Fibroblast of pulmonary artery (primary cell): ENCODE results near the gene POLR1E.
"Not testable (repeated sequence)": the region's sequence is repeated elsewhere in the genome, so short reads cannot be mapped to it uniquely, and the experiment has no call there.

ENCODE experiments used
- DNase-seq: peaks from one replicate; pipeline ENCODE4 v3.0.0-alpha.2; 2010; ENCODE audit warnings: low read depth
- H3K4me3 ChIP-seq: replicated peaks from 2 replicates; pipeline ENCODE4 v1.5.1; 2011; ENCODE audit warnings: low read depth, mild to moderate bottlenecking, control low read depth, low read length, moderate library complexity
- TF ChIP-seq, protein P1 (sequence below): IDR thresholded peaks from 2 replicates; pipeline ENCODE4 v1.5.1; 2011; ENCODE audit warnings: mild to moderate bottlenecking, control low read depth, low read length, inconsistent platforms; ENCODE audit errors: missing control alignments

POLR1E gene

DNA sequence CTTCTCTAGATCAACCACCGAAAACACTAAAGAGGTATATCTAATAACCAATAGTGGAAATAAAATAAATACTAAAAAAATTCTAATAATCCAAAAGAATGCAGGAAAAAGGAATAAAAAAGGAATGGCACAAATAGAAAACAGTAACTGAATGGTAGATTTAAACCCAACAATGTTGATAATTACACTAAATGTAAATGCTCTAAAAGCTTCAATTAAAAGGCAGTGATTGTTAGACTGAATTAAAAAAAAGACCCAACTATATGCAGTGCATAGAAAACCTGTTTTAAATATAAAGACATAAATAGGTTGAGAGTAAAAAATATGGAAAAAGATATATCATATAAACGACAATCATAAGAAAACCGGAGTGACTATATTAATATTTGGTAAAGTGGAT, 11.3 kb upstream of the POLR1E start:
- no peak for DNase-seq
- H3K4me3 ChIP-seq: no peak overlapping the region
- TF ChIP-seq, protein P1, sequence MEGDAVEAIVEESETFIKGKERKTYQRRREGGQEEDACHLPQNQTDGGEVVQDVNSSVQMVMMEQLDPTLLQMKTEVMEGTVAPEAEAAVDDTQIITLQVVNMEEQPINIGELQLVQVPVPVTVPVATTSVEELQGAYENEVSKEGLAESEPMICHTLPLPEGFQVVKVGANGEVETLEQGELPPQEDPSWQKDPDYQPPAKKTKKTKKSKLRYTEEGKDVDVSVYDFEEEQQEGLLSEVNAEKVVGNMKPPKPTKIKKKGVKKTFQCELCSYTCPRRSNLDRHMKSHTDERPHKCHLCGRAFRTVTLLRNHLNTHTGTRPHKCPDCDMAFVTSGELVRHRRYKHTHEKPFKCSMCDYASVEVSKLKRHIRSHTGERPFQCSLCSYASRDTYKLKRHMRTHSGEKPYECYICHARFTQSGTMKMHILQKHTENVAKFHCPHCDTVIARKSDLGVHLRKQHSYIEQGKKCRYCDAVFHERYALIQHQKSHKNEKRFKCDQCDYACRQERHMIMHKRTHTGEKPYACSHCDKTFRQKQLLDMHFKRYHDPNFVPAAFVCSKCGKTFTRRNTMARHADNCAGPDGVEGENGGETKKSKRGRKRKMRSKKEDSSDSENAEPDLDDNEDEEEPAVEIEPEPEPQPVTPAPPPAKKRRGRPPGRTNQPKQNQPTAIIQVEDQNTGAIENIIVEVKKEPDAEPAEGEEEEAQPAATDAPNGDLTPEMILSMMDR: no peak

DNA sequence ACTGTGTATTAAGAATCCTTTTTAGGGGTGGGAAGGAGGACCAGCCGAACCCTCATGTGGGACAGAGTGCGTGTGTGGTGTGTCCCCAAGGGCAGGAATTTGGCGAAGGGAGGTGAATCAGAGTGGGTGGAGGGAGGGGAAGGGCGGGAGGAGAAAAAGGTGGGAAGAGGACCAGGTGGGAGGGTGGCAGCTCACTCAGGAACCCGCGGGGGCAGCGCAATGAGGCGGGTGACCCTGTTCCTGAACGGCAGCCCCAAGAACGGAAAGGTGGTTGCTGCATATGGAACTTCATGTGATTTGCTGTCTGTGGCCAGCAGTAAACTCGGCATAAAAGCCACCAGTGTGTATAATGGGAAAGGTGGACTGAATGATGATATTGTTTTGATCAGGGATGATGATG, 8.8 kb upstream of the POLR1E start:
- DNase-seq: no peak
- TF ChIP-seq, protein P1: no peak
- no peak overlapping the region for H3K4me3 ChIP-seq

DNA sequence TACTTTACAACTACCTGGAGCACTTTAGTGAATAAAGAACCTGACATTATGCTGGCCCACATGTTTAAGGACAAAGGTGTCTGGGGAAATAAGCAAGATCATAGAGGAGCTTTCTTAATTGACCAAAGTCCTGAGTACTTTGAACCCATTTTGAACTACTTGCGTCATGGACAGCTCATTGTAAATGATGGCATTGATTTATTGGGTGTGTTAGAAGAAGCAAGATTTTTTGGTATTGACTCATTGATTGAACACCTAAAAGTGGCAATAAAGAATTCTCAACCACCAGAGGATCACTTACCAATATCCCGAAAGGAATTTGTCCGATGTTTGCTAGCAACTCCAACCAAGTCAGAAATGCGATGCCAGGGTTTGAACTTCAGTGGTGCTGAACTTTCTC, 8.3 kb upstream of the POLR1E start:
- not testable (repeated sequence) for DNase-seq, H3K4me3 ChIP-seq

DNA sequence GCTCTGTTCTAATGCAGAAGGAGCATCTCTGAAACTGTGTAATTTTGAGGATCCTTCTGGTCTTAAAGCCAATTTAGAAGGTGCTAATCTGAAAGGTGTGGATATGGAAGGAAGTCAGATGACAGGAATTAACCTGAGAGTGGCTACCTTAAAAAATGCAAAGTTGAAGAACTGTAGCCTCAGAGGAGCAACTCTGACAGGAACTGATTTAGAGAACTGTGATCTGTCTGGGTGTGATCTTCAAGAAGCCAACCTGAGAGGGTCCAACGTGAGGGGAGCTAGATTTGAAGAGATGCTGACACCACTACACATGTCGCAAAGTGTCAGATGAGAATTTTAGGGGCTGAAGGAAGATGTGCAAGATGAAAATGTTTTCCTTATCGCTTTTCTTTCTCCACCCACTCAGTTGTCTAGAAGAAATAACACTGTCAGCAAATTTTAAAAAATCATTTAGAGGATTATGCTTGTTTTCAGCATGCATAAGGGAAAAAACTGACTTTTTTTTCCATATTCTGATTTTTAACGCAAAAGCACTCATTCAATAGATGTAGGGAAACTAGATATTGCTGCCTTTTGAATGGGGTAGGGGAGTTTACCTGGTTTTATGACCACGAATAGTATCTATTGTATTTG, 7.6 kb upstream of the POLR1E start:
- H3K4me3 ChIP-seq, DNase-seq: not testable (repeated sequence)

DNA sequence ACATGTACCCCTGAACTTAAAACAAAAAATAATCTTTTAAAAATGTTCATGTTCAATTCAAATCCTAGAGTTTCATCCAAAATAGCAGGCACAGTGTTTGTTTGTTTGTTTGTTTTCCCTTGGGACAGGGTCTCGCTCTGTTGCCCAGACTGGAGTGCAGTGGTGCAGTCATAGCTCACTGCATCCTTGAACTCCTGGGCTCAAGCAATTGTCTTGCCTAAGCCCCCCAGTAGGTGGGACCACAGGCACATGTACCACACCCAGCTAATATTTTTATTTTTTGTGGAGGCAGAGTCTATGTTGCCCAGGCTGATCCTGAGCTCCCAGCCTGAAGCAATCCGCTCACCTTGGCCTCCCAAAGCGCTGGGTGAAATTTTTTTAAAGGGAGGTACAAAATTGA, 5.0 kb upstream of the POLR1E start:
- TF ChIP-seq, protein P1: no peak
- no peak overlapping the region for H3K4me3 ChIP-seq
- DNase-seq: no peak

DNA sequence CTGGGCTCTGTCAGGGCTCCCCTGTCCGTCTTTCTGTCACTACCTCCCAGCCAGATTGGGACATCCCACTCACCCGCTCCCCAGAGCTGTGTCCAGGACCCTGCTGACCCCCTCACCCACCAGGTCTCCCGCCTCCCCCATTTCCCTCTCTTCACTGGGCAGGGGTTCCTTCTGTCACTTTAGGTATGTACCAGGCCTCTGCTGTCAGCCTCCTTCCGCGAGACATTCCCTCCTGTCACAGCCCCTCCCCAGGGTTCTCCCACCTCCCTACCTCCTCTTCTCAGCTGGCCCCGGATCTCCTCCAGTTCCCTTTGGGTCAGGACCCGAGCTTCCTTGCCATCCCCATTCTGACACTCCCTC, 488 bp downstream of the POLR1E start:
- H3K4me3 ChIP-seq: peak overlapping the region; percentile 78
- no peak for DNase-seq
- TF ChIP-seq, protein P1: no peak

DNA sequence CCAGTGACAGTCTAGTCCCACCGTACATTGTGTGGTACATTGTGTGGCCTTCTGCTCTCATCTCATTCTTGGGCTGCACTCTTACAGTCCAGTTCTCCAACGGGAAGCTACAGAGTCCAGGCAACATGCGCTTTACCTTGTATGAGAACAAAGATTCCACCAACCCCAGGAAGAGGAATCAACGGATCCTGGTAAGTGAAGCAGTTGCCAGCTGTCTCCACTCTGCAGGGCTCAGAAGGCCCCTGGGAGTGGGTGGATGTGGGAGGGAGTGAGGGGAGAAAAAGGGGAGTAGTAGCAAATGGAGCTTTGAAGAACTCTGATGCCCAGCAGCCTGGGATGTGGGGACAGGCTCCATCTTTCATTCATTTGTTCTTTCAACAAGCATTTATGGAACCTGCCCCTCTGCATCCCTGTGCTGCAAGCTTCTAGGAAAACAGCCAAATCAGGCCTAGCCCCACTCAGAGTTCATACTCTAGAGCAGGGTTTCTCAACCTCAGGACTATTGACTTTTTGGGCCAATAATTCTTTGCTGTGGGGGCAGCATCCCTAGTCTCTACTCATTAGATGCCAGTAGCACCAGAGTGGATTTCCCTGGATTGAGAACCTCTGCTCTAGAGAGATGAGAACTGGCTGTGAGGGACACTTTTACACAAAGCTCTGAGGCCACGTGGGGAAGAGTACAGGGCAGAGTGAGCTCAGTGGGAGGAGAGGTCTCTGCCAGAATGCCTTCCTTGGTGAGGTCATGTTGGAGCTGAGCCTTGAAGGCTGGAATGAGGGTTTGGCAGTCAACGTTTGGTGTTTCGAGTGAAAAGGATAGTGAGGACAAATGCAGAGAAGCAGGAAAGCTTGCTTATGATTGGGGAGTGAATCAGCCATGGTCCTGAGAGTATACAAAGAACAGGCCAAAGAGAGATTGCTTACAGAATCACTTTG, 1.1 kb downstream of the POLR1E start:
- peak overlapping the region; percentile 78 for H3K4me3 ChIP-seq
- peak; percentile 95 for DNase-seq
- TF ChIP-seq, protein P1: no peak

DNA sequence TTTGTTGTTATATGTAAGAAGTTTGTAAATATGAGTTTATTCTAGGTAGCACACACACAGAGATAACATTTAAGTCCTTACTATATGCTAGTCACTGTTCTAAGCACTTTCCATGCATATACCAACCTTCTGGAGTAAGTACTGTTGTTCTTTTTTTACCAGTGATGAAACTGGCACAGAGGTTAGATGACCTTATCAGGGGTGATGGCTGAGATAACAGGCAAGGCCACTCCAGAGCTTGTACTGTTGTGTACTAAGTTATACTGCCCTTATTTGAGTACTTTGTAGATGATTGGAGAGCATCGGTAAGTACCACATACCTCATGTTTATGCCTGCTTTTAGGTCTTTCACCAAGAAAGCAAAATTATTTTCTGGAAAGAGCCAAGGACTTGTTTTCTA, 6.2 kb downstream of the POLR1E start:
- H3K4me3 ChIP-seq: no peak overlapping the region
- TF ChIP-seq, protein P1: no peak
- no peak for DNase-seq
